ENCODE data around the gene KCTD16.

KCTD16 gene

DNA sequence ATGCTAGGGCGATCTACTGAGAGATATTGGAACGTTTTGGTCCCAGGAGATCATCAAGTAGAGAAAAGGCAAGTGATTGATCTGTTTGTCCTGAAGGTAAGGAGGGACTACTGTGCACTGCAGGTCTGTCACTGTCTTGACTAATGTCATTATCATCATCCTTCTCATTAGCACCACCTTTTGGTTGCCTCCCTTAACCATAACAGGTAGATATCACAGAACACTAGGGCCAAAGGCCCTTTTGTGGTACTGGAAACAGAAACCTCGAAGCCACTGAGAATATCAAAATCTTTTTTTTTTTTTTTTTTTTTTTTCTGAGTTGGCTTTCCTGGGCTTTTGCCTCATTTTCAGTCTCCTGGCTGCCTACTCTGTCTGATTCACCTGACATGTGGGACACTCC is 134.0 kb downstream of the KCTD16 start:
- no peak for DNase-seq (ENCODE audit: extremely low read depth, low read depth)
- H3K4me3 ChIP-seq (replicated peaks; ENCODE audit: low read depth, low read length) = no peak overlapping the region
- TF ChIP-seq, protein P1, sequence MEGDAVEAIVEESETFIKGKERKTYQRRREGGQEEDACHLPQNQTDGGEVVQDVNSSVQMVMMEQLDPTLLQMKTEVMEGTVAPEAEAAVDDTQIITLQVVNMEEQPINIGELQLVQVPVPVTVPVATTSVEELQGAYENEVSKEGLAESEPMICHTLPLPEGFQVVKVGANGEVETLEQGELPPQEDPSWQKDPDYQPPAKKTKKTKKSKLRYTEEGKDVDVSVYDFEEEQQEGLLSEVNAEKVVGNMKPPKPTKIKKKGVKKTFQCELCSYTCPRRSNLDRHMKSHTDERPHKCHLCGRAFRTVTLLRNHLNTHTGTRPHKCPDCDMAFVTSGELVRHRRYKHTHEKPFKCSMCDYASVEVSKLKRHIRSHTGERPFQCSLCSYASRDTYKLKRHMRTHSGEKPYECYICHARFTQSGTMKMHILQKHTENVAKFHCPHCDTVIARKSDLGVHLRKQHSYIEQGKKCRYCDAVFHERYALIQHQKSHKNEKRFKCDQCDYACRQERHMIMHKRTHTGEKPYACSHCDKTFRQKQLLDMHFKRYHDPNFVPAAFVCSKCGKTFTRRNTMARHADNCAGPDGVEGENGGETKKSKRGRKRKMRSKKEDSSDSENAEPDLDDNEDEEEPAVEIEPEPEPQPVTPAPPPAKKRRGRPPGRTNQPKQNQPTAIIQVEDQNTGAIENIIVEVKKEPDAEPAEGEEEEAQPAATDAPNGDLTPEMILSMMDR (IDR thresholded peaks at IDR 0.05; ENCODE audit: low read depth, low read length, missing control alignments) = no peak

DNA sequence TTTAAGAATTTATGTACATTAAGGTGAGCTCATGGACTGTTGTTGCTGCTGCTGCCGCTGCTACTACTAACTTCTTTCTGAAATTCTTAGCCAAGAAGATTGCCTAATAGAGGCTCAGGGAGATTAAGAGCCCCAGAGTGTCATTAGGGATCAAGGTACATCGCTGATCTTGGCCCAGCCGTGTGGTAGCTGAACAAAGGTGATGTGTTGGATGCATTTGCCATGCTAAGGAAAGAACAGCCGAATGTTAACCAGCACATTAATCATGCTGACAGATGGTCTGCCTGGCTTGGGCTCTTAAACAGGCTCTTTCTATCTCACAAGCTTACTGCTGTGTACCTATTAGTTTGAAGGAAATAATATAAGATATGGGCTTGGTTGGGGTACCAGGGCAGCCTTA is 137.1 kb downstream of the KCTD16 start:
- no peak overlapping the region for H3K4me3 ChIP-seq (replicated peaks; ENCODE audit: low read depth, low read length)
- TF ChIP-seq, protein P1 (IDR thresholded peaks at IDR 0.05; ENCODE audit: low read depth, low read length, missing control alignments) = no peak
- no peak for DNase-seq (ENCODE audit: extremely low read depth, low read depth)

GRCh38 chr5:144308174-144308573 is 137.5 kb downstream of the KCTD16 start:
- no peak overlapping the region for H3K4me3 ChIP-seq (replicated peaks; ENCODE audit: low read depth, low read length)
- TF ChIP-seq, protein P1 (IDR thresholded peaks at IDR 0.05; ENCODE audit: low read depth, low read length, missing control alignments) = no peak
- DNase-seq (ENCODE audit: extremely low read depth, low read depth) = no peak

DNA sequence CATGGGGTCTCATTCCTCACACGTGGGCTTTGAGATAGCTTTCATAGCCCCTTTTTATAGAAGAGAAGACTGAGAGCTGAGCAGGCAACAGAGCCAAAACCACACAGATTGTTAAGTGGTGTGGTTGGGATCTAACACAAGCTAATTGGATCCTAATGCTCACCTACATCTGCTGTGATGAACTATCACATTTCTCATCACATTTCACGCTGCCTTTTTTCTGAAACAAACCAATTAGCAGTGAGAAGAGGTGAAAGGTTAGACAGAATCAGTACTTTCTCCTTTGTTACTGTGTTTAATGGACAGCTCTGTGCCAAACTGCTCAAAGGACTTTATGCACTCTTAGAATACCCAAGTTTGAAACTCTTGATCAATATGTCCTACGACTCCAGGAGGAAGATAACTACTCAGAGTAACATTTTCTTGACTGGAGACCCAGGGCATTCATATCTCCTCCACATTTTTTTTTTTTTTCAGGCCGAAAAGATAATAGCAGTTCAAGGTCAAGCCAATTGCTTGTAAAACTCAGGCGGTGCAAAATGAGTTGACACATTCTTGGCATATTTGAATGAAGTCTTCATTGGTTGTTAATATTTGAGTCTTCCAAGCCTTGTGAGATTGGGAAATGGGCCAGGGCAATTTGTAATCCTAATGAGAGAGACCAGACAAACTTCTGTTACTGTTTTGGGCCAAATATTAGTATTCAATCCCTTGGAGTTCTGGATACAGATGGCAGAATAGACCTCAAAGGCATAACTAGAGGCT is 138.4 kb downstream of the KCTD16 start:
- DNase-seq (ENCODE audit: extremely low read depth, low read depth) = no peak
- H3K4me3 ChIP-seq (replicated peaks; ENCODE audit: low read depth, low read length) = no peak overlapping the region
- TF ChIP-seq, protein P1 (IDR thresholded peaks at IDR 0.05; ENCODE audit: low read depth, low read length, missing control alignments) = no peak

DNA sequence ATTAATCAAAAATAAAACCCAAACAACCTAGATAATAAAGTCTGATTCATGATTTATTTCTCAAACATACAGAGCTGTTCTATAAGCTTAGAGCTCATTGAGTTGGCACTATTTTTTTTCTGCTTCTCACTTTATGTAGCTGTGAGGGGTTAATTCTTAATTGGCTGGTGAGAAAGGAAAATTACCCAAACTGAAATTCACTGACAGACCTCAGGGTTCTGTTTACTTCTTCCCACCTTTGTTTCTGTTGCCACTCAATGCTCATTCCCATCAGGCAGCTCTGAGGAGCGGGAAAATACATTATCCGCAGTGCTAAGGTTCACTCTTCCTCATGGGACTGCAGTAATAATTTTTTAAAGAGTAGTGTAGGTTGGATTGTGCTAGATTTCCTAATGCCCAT is 139.9 kb downstream of the KCTD16 start:
- TF ChIP-seq, protein P1 (IDR thresholded peaks at IDR 0.05; ENCODE audit: low read depth, low read length, missing control alignments) = no peak
- DNase-seq (ENCODE audit: extremely low read depth, low read depth) = no peak
- H3K4me3 ChIP-seq (replicated peaks; ENCODE audit: low read depth, low read length) = no peak overlapping the region

DNA sequence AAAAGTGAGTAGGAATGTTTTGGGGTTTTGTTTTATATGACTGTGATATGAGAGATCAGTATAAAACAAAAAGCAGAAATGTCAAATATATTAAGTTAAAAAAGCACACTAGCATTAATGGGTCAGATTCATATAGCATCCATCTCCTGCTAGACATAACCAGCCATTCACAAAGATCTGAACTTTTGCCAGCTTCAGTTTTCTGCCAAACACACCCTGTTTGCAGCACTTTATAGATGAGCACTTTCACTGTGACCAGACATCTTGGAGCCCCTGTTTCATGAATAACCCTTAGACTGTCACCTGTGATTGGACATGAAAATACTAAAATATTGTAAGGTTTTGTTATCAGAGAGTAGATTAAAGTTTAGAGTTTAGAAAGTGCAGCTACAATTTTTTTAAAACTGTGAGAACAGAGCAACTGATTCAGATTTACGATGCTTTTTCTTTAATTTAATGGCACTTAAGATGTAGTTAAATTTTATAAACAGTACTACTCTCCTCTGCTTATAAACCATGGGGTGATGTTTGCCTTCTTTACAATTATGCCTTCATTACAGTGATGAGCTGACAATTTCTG is 142.6 kb downstream of the KCTD16 start:
- H3K4me3 ChIP-seq (replicated peaks; ENCODE audit: low read depth, low read length) = no peak overlapping the region
- TF ChIP-seq, protein P1 (IDR thresholded peaks at IDR 0.05; ENCODE audit: low read depth, low read length, missing control alignments) = no peak
- no peak for DNase-seq (ENCODE audit: extremely low read depth, low read depth)
